H4 (cell line): Measurements from ENCODE around the gene DNAJC5G. TPM values are rescaled to one million over a fixed set of nuclear protein-coding genes. Genes with fewer than 3 reads are reported as not detected.
"Not testable (repeated sequence)": the region's sequence is repeated elsewhere in the genome, so short reads cannot be mapped to it uniquely, and the experiment has no call there.

Source experiments
- DNase-seq: peaks from one replicate; pipeline ENCODE4 v3.0.0-alpha.2; 2015; ENCODE audit warnings: low spot score
- total RNA-seq: library from RNA; depleted of rRNA; stranded (reverse); fragments of >200 nt; shearing (Covaris generic); gene quantifications from 2 replicates; pipeline ENCODE4 v1.2.3, GENCODE V29; 2014

DNAJC5G gene
- total RNA-seq, 1 experiment from 2014 or later: not detected

- DNase-seq: no peak
These were observed 6.2 kb downstream of the DNAJC5G start for GRCh38 chr2:27281442-27281841.

- DNase-seq: no peak
These were observed 6.8 kb downstream of the DNAJC5G start, which contains the start of gene TRIM54 for GRCh38 chr2:27281855-27282559. Gene TRIM54, plus strand, starts transcription at chr2:27282429. Its CDS starts 303 bp downstream, at chr2:27282732.

- DNase-seq: peak; percentile 31
These were observed 7.7 kb downstream of the DNAJC5G start for GRCh38 chr2:27282892-27283291.

GRCh38 chr2:27284996-27285395 lies 9.8 kb downstream of the DNAJC5G start:
- DNase-seq: no peak

- DNase-seq: no peak
These were observed 10.2 kb downstream of the DNAJC5G start for GRCh38 chr2:27285481-27285880.

DNA sequence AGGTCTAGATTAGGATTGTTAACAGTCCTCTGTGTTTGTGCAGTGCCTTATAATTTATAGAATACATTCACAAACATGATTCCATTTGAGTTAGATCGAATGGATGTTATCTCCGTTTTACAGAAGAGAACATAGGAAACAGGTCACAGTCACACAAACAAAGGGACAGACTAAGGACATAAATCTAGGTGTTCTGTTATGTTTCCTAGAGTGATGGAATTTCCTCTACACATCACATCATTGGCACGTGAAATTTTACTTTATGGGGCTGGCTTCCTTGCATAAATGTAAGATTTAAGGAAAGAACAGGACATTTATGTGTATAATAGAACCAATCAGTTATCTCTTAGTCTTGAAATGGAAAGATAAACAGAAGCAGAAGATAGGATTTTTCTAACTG lies 13.4 kb downstream of the DNAJC5G start:
- DNase-seq: no peak

GRCh38 chr2:27290549-27290948 lies 15.3 kb downstream of the DNAJC5G start:
- no peak for DNase-seq

DNA sequence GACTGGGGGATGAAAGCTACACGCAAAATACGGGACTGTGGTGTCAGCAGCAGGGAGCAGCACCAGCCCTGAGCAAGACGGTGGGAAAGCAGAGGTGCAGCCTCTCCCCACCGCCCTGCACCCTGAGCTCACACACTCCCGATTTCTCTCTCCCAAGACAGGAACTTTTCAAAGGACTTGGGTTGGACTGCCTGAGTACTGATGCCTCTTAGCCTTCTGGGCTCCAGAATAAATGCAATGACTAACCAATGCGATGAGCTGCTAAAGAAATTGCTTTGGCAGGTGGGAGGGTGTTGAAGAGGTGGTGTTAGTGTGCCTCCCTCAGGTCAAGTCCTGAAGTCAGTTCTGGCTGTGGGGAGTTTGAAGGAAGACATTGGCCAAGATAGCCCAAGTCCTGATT lies 16.6 kb downstream of the DNAJC5G start:
- no peak for DNase-seq

DNA sequence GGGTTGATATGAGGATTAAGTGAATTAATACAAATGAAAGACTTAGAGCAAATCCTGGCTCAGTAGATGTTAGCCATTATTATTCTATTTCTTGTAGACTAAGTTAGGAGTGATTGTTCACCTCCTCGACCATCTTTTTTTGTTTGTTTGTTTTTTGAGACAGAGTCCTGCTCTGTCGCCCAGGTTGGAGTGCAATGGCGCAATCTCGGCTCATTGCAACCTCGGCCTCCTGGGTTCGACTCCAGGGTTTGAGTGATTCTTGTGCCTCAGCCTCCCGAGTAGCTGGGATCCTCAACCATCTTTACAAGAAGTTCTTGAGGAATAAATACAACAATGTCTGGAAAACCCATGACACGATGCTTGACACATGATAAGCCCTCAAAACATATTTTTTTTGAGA lies 19.7 kb downstream of the DNAJC5G start:
- DNase-seq: no peak

DNA sequence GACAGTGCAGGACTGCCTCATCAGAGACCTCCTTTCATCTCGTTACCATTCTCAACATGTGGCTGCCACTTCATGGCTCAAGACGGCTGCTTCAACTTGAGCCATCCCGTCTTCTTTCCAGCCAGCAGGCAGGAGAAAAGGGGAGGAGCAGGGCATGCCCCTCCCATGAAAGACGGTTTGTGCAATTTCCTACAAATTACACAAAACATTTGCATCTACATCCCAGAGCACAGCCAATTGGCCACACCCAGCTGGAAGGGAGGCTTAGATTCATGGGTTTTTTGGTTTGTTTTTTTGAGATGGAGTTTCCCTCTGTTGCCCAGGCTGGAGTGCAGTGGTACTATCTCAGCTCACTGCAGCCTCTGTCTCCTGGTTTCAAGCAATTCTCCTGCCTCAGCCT lies 21.2 kb downstream of the DNAJC5G start:
- DNase-seq: no peak

DNA sequence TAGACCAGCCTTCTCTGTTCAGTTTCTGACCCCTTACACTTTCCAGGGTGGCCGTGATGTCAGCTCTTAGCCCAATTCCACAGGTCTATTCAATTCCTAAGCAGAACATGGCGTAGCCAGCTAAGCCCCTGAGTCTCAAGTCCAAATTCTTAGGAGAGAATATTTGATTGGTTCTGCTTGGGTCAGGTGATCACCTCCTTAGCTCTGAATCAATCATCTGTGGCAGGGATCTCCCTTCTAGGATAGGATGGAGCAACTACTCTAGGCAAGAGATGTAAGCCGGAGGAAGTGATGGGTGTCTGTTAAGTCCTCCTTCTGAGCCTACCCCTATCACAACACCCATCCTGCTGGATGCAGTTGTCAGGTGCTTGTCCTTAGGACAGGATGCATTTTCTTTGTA lies 22.0 kb downstream of the DNAJC5G start:
- DNase-seq: no peak

- peak; percentile 16 for DNase-seq
These were observed 23.3 kb downstream of the DNAJC5G start for GRCh38 chr2:27298391-27299080.

DNA sequence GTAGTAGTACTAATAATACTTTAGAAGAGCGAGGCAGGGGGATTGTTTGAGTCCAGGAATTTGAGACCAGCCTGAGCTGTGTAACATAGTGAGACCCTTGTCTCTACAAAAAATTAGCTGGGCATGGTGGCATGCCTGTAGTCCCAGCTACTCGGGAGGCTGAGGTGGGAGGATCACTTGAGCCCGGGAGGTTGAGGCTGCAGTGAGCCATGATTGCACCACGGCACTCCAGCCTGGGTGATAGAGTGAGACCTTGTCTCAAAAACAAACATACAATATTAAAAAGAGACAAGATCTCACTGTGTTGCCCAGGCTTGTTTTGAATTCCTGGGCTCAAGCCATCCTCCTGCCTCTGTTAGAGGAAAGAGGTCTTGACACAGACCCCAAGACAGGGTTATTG lies 25.4 kb downstream of the DNAJC5G start:
- DNase-seq: not testable (repeated sequence)

GRCh38 chr2:27303093-27304025 lies 28.1 kb downstream of the DNAJC5G start:
- peak; percentile 47 for DNase-seq

DNA sequence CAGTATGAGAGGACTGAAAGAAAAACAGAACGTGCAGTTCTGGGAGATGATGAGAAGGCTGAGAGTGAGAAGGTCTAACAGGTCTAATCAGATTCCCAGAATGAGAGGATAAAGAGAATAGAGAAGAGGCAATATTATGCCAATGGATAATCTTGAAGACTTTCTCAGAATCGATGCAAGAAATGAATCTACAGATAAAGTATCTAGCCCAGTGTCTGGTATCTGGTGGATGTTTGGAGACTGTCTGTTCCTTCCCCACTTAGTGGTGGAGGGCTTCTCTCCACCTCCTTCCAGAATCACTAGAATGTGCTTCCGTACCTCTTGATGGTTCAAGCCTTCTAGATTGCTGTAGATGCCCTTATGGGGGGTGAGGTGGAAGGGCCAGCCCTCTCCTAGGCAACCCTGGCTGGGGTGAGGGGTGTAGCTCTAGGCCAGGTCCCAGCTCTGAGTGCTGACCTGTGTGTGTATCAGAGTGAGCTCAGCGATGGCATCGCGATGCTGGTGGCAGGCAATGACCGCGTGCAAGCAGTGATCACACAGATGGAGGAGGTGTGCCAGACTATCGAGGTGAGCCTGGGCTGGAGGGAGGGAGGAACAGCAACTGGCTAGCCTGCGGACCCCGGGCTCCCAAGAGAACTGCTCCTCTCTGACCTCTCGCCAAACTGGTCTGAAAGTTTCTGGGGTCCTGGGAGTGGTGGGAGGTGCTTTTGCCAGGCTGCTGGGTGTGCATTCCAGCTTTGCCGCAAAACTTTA lies 29.4 kb downstream of the DNAJC5G start:
- no peak for DNase-seq

GRCh38 chr2:27305516-27305915 lies 30.3 kb downstream of the DNAJC5G start:
- DNase-seq: no peak

DNA sequence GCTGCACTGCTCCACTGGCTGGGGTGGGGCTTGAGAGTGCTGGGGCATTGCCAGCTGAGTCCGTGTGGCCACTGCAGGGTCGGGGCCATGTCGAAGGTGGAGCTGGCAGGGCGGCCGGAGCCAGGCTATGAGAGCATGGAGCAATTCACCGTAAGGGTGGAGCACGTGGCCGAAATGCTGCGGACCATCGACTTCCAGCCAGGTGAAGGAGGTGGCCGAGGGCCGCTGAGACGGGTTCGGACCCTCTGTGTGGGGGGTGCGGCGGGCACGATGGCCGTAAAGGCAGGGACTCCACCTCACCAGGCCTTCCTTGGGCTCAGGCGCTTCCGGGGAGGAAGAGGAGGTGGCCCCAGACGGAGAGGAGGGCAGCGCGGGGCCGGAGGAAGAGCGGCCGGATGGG lies 30.9 kb downstream of the DNAJC5G start:
- DNase-seq: no peak

DNA sequence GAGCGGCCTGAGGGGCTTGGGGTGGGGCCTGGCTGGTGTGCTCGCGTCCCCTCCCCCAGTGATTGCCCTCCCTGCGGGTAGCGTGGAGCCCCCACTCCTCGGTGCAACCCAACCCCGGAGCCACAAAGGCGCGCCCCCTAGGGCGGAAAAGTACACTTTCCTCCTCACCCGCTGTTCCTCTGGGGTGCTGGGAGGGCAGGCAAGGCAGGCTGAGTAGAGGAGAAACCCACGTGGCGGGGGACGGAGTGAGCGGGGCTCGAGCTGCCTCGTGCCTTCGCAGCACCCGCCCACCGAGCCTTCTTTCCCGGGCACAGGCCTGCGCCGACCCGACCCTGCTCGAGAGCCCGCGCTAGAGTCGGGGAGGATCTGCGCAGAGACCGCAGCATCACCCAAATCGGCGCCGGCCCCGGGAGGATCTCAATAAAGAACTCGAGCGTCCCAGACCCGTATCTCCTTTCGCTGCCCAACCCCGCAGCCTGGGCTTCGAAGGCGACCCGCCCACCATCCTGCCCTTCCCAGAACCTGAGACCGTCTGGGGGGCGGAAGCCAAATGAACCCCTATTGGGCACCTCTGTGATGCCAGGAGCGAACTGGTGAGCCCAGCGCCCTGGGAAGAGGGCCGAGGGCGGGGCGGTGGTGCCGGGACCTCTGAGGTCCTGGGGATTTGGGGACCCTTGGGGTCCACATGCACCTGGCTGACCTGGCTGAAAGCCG lies 31.5 kb downstream of the DNAJC5G start:
- no peak for DNase-seq

DNA sequence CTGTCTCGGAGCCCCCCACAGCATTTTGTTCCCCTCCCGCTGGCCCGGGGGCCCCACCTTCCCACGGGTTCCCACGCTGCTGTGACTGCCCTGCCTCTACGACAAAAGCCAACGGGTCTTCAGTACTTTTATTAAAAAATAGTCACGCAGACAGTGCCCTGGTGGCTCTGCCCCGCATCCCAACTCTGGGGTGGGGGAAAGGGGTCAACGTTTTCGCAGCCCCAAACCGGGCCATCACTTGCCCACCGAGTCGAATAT lies 32.0 kb downstream of the DNAJC5G start:
- DNase-seq: no peak

DNA sequence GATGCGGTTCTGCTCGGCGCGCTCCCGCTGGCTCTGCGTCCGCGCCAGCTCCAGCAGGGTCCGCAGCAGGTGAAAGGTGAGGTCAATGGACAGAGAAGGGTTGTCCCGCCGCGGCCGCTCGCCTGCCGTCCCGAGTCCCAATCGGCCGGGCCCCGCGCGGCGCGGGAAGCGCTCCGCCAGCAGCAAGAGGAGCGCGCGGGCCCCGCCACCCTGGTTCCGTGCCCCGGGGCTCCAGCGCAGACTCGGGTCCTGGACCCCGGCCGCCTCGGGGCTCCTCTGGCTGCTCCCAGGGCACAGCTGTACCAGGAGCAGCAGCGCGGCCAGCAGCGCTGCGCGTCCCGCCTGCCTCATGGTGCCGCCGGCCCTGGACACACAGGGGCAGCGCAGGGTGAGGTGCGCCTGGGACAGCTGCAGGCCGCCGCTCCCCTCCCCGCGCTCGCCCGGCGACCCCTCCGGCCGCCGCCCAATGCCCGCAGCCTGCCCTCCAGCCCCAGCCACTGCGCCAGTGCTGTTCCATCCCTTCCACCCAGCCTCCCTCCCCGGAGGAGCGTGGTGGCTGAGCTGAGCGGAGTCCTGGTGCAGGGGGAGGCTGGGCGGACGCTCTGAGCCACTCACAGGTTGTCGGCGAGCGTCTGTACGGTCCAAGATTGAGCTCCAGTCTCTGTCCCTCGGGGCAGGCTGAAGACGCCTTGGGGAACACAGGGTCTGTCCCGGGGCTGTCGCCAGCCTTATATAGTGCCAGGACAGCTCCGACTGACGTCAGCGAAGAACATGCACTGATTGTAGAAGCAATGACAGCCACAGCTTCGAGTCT lies 32.5 kb downstream of the DNAJC5G start:
- no peak for DNase-seq
